Large intestine (tissue), 3 donors: ENCODE measurements around the gene ICOS. TPM values are rescaled to one million over a fixed set of nuclear protein-coding genes. Genes with fewer than 3 reads are reported as not detected.
"Not testable (repeated sequence)": the region's sequence is repeated elsewhere in the genome, so short reads cannot be mapped to it uniquely, and the experiment has no call there.

Source experiments
- DNase-seq, 2 donors: peaks; one replicate each; pipeline versions ENCODE4 v3.0.0 to v3.0.0-alpha.2; 2013
- H3K27ac ChIP-seq: one replicate; pipeline ENCODE4 v1.5.1; 2013; ENCODE audit warnings: low read length
- H3K27me3 ChIP-seq: 2 replicates; pipeline ENCODE4 v1.6.1; 2013; ENCODE audit warnings: low read length; ENCODE audit not compliant: control insufficient read depth, insufficient read depth
- H3K36me3 ChIP-seq: 2 replicates; pipeline ENCODE4 v1.6.1; 2013; ENCODE audit warnings: low read length; ENCODE audit not compliant: control insufficient read depth, insufficient read depth
- H3K4me1 ChIP-seq: one replicate; pipeline ENCODE4 v1.6.1; 2013; ENCODE audit warnings: low read length; ENCODE audit not compliant: control insufficient read depth, insufficient read depth
- H3K4me3 ChIP-seq: one replicate; pipeline ENCODE4 v1.5.1; 2013; ENCODE audit warnings: low read length
- H3K9me3 ChIP-seq: one replicate; pipeline ENCODE4 v1.6.1; 2013; ENCODE audit warnings: mild to moderate bottlenecking, low read depth, low read length, moderate library complexity; ENCODE audit not compliant: control insufficient read depth
- WGBS: methylation state at CpG from one replicate; pipeline ENCODE4 v1.1.5; 2013; ENCODE audit warnings: low lambda C conversion rate; ENCODE audit not compliant: insufficient coverage; 5-methylcytosine and 5-hydroxymethylcytosine counted together
- polyA plus RNA-seq: library from polyadenylated mRNA; unstranded; fragments of 120-200 nt; gene quantifications from one replicate; pipeline ENCODE4 v1.2.1, GENCODE V29; 2013

ICOS gene
- polyA plus RNA-seq, 1 donor, result 0.42 TPM

DNA sequence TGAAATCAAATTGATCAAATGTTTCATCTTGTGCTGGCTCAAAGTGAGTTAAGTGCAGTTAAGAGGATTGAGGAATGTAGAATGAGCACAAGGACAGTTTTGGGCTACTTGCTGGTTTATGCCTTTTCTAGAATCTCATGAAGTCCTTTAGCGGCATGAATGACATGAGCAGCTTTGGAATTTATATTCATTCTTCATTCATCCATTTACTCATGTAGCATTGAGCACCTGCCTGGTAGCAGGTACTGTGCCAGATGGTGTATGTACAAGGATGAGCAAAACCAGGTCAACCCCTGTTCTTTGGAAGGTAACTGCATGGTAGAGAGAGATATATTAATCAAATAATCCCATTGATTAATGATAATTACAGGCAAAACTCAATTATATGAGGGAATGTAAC, 1.2 kb downstream of the ICOS start:
- no peaks in the 10 kb centered on the region for H3K9me3 ChIP-seq
- H3K4me1 ChIP-seq, result no peaks in the 10 kb centered on the region
- no peak for DNase-seq
- no peak overlapping the region for H3K27ac ChIP-seq
- no peak overlapping the region for H3K4me3 ChIP-seq
- no peaks in the 10 kb centered on the region for H3K36me3 ChIP-seq
- H3K27me3 ChIP-seq, result no peaks in the 10 kb centered on the region
- WGBS, result no CpG with 5 or more reads among the region's 1 CpG

DNA sequence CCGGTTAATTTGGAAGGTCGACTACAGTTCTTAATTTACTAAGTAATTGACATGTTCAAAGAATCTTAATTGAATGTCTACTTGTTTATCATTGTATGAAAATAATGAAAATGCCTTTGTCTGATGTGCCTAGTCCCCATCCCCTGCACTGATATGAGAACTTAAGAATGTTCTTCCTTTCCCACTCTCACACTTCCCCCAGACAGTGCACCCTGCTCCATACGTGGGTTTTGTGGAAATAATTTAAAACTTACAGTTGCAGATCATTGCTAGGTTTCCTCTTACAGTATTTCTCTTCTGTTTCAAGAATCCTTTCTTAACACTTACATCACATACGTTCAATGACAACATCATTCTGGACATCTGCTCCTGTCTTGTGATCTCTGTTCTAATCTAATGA, 3.5 kb downstream of the ICOS start:
- H3K4me1 ChIP-seq, result no peaks in the 10 kb centered on the region
- DNase-seq, result no peak
- WGBS, result 76% methylated on average over 4 of the region's 4 CpGs
- no peaks in the 10 kb centered on the region for H3K27me3 ChIP-seq
- no peaks in the 10 kb centered on the region for H3K9me3 ChIP-seq
- H3K36me3 ChIP-seq, result no peaks in the 10 kb centered on the region
- no peak overlapping the region for H3K4me3 ChIP-seq
- H3K27ac ChIP-seq, result no peak overlapping the region

DNA sequence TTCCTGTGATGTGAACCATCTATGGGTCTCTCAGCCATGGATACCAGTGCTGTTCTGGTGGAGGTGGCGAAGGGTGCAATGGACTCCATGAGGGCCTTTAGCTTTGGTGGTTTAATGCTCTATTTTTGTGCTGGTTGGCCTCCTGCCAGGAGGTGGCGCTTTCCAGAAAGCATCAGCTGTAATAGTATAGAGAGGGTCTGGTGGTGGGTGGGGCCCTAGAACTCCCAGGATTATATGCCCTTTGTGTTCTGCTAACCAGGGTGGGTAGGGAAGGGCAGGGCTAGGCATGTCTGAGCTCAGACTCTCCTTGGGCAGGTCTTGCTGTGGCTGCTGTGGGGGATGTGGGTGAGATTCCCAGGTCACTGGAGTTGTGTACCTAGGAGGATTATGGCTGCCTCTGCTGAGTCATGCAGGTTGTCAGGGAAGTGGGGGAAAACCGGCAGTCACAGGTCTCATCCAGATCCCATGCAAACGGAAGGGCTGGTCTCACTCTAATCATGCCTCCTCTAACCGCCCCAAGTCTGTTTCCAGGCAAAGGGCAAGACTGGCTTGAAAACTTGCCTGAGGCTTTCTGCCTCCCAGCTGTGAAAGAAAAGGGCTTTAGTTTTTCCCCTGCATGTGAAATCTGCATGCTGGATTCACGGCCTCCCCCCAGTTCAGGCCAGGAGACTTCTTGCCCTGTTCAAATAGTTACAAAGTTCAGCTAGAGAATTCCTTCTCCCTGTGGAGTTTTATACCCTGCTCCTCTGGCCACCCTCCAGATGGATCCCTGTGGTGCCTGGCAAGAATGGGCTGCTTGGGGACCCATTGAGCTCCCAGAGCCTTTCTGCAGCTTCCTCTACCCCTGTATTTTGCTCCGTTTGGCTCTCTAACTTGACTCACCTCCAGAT, 7.2 kb downstream of the ICOS start:
- H3K4me3 ChIP-seq, H3K27ac ChIP-seq: not testable (repeated sequence)
- no CpG with 5 or more reads among the region's 7 CpGs for WGBS

DNA sequence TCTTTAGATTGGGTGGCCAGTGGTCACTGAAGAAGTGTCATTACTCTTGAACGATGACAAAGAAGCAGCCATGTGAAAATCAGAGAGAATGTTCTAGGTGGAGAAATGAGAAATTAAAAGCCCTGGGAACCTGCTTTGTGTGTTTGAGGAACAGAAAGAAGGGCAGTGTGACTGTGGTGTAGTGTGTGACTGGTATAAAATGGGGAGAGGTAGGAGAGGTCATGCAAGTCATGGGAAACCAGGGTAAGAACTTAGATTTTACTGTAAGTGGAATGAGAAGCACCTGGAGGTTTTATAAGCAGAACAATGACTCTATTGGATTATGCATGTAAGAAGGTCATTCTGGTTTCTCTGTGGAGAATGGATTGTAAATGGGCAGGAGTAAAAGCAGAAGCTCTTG, 12.2 kb downstream of the ICOS start:
- no peaks in the 10 kb centered on the region for H3K9me3 ChIP-seq
- H3K4me1 ChIP-seq, result no peaks in the 10 kb centered on the region
- H3K36me3 ChIP-seq, result no peaks in the 10 kb centered on the region
- H3K27ac ChIP-seq, result no peak overlapping the region
- no peaks in the 10 kb centered on the region for H3K27me3 ChIP-seq
- WGBS, result no CpG with 5 or more reads among the region's 1 CpG
- no peak overlapping the region for H3K4me3 ChIP-seq
- no peak for DNase-seq

More for the DNA sequence above, 7.2 kb downstream of the ICOS start:
- H3K9me3 ChIP-seq, H3K36me3 ChIP-seq, DNase-seq, H3K4me1 ChIP-seq, H3K27me3 ChIP-seq: not testable (repeated sequence)

DNA sequence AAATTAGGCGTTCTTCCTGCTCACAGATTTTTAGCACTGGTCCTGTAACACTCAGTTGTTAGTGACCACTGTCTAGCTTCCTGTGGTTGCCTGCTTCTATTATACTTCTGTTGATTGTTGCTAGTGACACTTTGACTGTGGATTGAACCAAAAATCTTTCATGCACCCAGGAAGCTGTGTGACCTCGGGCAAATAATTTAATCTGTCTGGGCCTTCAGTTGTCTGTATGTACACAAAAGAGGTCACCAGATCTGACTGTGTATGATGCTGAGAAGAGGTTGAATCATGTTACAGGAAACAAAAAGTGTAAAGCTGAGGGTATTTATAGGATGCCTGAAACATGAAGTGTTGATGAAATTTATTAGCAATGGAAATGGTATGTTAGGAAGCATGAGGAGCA, 12.7 kb downstream of the ICOS start:
- no peak overlapping the region for H3K4me3 ChIP-seq
- H3K36me3 ChIP-seq, result no peaks in the 10 kb centered on the region
- no peaks in the 10 kb centered on the region for H3K27me3 ChIP-seq
- H3K4me1 ChIP-seq, result no peaks in the 10 kb centered on the region
- H3K27ac ChIP-seq, result no peak overlapping the region
- WGBS, result no CpG with 5 or more reads among the region's 2 CpGs
- H3K9me3 ChIP-seq, result no peaks in the 10 kb centered on the region
- no peak for DNase-seq

DNA sequence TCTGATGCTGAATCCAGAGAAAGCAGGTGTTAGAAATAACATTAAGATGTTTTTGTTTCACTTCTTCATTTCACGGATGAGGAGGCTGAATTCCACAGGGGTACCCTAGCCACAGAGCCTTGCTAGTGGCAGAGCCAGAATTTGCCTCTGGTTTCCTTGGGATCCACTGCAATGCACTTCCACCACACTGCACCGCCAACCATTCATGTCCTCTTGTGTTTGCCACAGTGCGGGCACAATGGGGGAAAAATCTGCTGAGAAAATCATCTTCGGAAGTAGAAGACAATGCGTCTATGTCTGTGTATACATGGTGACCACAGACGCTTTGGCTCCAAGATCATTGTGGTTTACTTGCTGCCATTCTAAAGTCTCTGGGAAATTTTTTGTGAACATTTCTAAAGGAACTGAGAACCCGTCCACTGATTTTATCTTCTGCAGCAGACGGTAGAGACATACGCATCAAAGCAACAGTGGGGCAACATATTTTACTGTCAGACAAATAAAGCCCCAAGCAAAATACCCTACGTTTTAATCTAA, 14.9 kb downstream of the ICOS start:
- Histone ChIP-seq H3K4me3 (no peak overlapping the region), H3K36me3 (no peaks in the 10 kb centered on the region), H3K27me3 (no peaks in the 10 kb centered on the region), H3K27ac (no peak overlapping the region), H3K9me3 (no peaks in the 10 kb centered on the region), H3K4me1 (no peaks in the 10 kb centered on the region)
- WGBS, result 63% methylated on average over 4 of the region's 10 CpGs
- DNase-seq, result no peak

DNA sequence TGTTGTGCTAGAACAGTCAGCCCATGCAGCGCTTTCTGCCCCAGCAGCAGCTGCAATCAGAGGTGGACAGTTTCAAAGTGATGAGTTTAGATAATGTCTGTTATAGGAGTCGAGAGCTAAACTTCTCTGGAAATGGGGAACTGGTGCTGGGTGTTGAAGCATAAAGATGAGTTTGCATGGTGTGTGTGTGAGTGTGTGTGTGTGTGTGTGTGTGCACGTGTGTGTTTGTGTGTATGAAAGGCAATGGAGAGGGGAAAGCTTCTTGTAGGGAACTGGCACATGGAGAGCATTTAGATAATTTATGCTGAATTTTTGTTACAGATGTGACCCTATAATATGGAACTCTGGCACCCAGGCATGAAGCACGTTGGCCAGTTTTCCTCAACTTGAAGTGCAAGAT, 22.7 kb downstream of the ICOS start:
- DNase-seq, result no peak
- Histone ChIP-seq H3K4me3 (no peak overlapping the region), H3K9me3 (no peaks in the 10 kb centered on the region), H3K27ac (no peak overlapping the region), H3K27me3 (peaks cover 3% of the 10 kb centered on the region), H3K4me1 (no peaks in the 10 kb centered on the region), H3K36me3 (no peaks in the 10 kb centered on the region)
- no CpG with 5 or more reads among the region's 4 CpGs for WGBS

DNA sequence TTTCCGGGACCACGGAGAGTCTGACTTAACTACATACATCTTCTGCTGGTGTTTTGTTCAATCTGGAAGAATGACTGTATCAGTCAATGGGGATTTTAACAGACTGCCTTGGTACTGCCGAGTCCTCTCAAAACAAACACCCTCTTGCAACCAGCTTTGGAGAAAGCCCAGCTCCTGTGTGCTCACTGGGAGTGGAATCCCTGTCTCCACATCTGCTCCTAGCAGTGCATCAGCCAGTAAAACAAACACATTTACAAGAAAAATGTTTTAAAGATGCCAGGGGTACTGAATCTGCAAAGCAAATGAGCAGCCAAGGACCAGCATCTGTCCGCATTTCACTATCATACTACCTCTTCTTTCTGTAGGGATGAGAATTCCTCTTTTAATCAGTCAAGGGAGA, 23.1 kb downstream of the ICOS start:
- WGBS, result 100% methylated on average over 1 of the region's 4 CpGs
- no peaks in the 10 kb centered on the region for H3K4me1 ChIP-seq

DNA sequence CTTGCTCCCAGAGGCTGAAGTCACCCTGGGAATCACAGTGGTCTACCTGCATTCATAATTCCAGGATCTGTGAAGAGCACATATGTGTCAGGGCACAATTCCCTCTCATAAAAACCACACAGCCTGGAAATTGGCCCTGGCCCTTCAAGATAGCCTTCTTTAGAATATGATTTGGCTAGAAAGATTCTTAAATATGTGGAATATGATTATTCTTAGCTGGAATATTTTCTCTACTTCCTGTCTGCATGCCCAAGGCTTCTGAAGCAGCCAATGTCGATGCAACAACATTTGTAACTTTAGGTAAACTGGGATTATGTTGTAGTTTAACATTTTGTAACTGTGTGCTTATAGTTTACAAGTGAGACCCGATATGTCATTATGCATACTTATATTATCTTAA, 24.2 kb downstream of the ICOS start:
- Histone ChIP-seq H3K27ac (no peak overlapping the region), H3K4me3 (no peak overlapping the region), H3K4me1 (no peaks in the 10 kb centered on the region), H3K9me3 (no peaks in the 10 kb centered on the region), H3K36me3 (no peaks in the 10 kb centered on the region), H3K27me3 (peaks cover 3% of the 10 kb centered on the region)
- WGBS, result 60% methylated on average over 1 of the region's 2 CpGs
- DNase-seq, result no peak

More for the DNA sequence above, 23.1 kb downstream of the ICOS start:
- Histone ChIP-seq H3K4me3 (no peak overlapping the region), H3K36me3 (no peaks in the 10 kb centered on the region), H3K27ac (no peak overlapping the region), H3K27me3 (peaks cover 3% of the 10 kb centered on the region), H3K9me3 (no peaks in the 10 kb centered on the region)
- DNase-seq, result no peak

DNA sequence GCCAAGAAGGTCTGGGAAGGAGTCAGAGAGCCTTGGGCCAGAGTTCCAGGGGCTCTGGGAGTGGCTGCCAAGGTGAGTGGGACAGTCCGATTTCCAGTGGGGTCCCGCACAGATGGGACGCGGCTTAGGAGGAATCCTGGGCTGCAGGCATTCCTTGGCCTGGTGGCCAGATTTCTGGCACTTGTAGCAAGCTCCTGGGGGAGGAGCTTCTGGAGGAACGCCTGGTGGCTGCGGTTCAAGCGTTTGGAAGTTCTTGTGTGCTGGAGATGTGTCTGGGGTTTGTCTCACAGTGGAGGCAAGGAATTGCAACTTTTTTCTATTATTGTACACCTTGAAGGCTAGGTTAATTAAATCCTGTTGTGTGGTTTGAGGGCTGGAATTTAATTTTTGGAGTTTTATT, 28.6 kb downstream of the ICOS start:
- not testable (repeated sequence) for DNase-seq, H3K27ac ChIP-seq, H3K4me1 ChIP-seq, H3K36me3 ChIP-seq, H3K27me3 ChIP-seq, H3K9me3 ChIP-seq, H3K4me3 ChIP-seq
- no CpG with 5 or more reads among the region's 7 CpGs for WGBS

DNA sequence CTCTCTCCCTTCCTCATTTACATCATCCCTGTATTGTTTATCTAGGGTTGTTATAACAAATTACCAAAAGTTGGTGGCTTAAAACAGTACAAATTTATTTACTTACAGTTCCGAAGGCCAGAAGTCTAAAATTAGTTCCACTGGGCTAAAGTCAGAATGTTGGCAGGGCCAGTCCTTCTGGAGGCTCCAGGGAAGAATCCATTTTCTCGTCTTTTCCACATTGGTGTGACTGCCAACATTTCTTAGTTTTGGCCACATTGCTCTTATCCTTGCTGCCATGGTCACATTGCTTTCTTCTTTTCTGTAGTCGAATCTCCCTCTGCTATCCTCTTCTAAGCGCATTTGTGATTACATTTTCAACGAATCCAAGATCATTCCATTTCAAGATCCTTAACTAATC, 34.7 kb downstream of the ICOS start:
- WGBS, result 85% methylated on average over 5 of the region's 5 CpGs
- no peaks in the 10 kb centered on the region for H3K36me3 ChIP-seq
- no peaks in the 10 kb centered on the region for H3K4me1 ChIP-seq
- no peak overlapping the region for H3K27ac ChIP-seq
- no peaks in the 10 kb centered on the region for H3K9me3 ChIP-seq
- H3K27me3 ChIP-seq, result no peaks in the 10 kb centered on the region
- no peak for DNase-seq
- no peak overlapping the region for H3K4me3 ChIP-seq
